ENCODE results near the gene TMX2.
"Not testable (repeated sequence)": the region's sequence is repeated elsewhere in the genome, so short reads cannot be mapped to it uniquely, and the experiment has no call there.

Gene TMX2, protein sequence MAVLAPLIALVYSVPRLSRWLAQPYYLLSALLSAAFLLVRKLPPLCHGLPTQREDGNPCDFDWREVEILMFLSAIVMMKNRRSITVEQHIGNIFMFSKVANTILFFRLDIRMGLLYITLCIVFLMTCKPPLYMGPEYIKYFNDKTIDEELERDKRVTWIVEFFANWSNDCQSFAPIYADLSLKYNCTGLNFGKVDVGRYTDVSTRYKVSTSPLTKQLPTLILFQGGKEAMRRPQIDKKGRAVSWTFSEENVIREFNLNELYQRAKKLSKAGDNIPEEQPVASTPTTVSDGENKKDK

DNA sequence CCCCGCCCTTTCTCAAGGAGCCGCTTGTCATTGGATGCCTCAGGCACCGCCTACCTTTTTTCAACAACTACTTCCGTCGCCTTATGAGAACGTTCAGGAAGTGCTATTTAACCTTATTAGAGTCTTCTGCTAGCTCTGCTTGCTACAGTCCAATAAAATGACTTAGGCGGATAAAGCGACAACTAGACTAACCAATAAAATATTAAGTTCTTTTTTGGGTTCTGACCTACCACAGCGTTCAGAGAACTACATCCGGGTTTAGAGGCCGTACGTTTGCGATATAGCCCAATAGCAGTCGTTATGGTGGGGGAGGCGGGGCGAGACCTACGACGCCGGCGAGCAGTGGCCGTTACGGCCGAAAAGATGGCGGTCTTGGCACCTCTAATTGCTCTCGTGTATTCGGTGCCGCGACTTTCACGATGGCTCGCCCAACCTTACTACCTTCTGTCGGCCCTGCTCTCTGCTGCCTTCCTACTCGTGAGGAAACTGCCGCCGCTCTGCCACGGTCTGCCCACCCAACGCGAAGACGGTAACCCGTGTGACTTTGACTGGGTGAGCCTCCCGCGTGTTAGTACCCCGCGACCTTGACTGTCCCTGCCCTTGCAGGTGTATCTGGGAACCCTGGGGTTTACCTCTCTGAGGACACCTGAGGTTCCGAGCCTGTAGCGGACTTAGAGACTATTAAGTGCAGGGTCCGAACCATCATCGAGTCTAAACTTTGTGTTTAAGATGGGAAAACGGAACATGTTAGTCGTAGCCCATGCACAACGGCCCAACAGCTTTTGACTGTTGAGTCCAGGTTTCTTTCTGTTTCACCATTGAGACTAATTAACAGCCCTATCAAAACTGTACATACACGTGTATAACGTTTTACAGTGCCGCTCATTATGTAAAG is at the start of gene TMX2:
Gene TMX2 (plus strand): TSS at position 338 of the 895 bp plus-strand sequence. CDS start 26 bp downstream, at position 364.
- peak; percentile 100 for DNase-seq (ENCODE audit: low read depth)

DNA sequence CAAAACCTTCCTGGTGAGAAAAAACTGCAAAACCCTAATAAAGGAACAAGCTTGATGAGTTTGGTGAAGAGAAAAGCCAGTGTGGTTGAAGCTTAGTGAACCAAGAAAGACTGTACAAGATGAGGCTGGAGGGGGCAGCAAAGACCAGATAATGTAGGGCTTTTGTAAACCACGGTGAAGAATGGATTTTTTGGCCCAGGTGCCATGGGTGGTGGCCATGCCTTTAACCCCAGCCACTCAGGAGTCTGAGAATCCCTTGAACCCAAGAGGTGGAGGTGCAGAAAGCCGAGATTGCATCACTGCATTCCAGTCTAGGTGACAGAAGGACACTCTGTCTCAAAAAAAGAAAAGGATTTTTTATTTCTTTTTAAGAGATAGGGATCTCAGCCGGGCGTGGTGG is 49.5 kb upstream of the TMX2 start:
- no peak for DNase-seq (ENCODE audit: low read depth)

DNA sequence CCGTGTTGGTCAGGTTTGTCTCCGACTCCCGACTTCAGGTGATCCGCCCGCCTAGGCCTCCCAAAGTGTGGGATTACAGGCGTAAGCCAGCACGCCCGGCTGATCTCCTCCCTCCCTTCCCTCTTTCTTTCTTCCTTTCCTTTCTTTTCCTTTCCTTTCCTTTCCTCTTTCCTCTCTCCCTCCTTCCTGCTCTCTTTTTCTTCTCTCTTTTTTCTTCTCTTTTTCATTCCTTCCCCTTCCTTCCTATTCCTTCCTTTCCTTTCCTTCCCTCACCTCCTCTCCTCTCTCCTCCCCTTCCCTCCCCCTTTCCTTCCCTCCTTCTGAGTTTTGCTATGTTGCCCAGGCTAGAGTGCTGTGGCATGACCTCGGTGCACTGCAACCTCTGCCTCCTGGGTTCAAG is 48.4 kb upstream of the TMX2 start:
- DNase-seq (ENCODE audit: low read depth) = no peak

DNA sequence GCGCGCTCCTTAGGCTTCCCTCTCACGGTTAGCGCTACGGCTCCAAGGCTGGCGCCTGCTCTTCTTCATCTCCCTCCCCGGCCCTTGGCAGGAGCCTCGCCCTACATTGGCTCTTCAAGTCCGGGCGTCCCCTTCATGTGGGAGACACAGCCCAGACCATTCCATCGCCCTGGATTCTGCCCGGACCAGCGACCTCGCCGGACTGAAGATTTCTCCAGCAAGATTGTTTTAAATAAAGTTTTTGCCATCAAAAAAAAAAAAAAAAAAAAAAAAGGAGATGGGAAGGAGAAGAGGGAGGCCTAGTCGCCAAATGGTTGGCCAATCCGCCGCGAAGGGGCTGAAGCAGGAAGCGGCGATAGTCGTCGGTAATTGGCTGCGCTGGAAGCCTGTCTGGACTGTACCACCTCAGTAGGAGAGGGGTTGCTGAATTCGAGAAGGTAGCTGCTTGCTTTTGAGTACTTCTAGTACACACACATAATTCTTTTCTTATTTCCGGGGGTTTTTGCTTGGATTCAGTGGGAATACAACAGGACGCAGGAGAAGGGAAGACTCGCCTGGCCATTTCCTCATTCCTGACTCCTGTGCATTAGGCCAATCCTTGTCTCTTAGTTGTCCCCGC is 45.2 kb upstream of the TMX2 start:
- DNase-seq (ENCODE audit: low read depth) = peak; percentile 99

DNA sequence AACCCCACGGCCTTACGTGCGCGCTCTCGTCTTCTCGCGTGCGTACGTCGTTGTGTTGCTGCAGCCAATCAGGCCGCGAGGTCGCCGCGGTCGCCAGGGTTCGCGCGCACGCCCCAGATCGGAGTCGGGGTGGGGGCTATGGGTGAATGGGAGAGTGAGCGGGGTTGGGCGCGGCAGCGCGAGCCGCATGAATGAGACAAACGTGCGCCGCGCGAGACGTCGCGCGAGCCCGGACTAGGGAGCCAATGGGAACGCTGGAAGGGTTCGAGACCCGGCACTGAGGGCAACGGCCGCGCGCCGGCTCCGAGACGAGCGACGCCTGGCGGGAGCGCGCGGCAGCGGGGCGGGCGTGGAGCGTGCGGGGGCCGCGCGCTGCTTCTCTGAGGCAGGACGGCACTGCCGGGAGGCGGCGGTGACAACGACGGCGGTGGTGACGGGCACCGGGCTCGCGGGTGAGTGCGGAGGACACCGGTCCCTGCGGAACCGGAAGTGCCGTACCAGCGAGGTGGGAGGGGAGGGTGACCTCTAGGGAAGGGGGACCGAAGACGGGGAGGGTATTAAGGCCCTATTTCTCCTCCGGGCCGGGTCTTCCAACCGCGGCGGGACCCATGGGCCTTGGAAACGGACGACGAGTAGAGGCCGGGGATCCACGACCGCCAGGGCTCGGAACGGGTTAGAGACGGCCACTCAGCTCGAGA is 44.5 kb upstream of the TMX2 start, which contains the start of gene ZDHHC5:
Gene ZDHHC5 (plus strand): TSS at position 379 of the 698 bp plus-strand sequence. CDS start 4,977 bp downstream, outside the sequence.
- DNase-seq (ENCODE audit: low read depth) = peak; percentile 100

DNA sequence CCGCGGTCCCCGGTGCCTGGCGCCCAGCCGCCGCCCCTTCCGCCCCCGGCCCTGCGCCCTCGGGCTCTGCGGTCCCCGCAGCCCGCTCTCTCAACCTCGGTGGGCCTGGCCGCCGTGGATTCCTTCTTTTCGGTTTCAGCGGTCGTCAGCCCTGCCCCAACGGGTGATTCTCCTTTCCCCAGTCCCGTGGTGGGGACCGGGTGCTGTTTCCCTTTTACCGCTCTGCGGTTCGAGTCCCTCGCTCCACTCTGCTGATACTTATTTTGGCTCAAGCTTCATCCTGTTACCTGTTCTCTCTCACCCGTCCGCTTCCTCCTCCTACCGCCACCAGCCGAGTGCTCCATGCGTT is 44.0 kb upstream of the TMX2 start:
- no peak for DNase-seq (ENCODE audit: low read depth)

DNA sequence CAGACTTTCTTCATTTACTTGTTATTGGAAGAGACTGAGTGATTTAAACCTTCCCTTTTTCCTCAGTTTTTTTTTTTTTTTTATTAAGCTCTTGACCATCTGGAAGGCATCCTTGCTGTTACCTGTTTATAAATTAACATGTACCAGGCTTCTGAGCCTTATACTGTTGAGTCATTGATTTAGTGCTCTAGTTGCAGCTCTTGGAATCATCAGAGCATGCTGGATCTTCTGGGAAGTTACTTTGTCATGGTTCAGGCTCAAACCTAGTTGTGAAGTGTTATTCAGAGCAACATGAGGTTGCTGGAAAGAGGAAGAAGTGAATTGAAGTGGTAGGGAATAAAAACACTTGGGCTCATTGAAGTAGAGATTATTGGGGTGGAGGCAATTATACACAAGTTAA is 38.1 kb upstream of the TMX2 start:
- no peak for DNase-seq (ENCODE audit: low read depth)

DNA sequence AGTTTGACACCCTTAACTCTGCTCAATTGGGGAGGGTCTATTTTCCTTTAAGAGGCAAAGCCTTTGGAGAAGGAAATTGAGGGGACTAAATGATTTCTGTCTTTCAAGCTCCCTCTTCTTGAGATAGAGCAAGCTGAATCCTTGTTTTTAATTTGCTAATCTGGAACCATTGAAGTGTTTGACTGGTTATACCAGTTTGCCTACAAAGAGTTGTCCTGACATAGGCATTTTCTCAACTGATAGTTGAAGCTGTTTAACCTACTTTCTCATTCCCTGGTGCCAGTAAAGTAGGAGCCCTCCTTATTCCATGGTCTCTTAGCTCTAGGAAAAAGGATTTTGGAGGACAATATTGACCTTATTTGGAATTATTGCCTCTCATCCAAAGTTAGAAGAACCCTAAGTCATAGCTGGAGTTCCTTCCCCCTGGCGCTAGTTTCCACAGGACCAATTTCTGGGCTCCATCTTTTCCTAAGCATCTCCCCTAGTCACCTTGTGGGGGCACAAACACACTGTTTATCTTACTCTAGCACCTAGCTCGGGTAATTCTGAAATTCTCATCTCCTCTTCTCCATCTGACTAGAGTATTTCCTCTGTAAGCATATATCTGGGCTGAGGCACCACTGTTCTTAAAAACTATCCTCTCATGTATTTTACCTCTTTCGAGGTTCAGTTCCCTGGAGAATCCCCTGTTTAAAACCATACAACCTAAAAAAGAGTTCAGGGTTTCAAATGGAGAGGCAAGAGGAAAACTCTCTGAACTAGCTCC is 37.0 kb upstream of the TMX2 start:
- DNase-seq (ENCODE audit: low read depth) = no peak

DNA sequence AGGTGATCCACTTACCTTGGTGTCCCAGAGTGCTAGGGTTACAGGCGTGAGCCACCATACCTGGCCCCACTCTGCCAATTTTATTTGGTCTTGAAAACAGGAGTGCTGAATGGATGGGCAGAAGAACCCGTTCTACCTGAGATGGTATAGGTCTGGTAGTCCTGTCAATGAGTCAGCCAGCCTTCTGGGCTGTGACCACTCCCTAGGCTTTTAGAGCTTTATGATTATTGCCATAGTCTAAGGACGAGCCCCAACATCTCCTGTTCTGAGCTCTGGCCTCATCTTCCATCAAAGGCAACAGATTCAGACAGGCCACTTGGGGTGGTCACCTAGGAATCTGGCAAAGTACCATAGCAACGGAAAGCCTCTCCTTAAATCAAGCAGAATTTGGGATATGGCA is 33.0 kb upstream of the TMX2 start:
- no peak for DNase-seq (ENCODE audit: low read depth)

DNA sequence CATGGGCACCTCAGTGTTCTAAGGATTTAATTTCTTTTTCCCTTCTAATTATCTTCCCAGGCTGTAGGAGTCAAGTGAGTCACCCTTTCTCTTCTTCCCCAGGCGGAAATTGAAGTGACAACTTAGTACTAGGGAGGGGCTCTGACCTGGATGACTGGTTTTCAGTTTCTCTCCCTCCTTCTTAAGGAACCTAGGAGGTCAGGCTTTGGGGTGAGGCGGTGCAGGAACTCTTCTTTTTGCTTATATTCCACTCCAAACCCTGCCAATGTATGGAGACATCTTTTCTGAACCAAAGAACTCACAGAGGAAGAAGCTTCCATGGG is 31.9 kb upstream of the TMX2 start:
- peak; percentile 56 for DNase-seq (ENCODE audit: low read depth)

DNA sequence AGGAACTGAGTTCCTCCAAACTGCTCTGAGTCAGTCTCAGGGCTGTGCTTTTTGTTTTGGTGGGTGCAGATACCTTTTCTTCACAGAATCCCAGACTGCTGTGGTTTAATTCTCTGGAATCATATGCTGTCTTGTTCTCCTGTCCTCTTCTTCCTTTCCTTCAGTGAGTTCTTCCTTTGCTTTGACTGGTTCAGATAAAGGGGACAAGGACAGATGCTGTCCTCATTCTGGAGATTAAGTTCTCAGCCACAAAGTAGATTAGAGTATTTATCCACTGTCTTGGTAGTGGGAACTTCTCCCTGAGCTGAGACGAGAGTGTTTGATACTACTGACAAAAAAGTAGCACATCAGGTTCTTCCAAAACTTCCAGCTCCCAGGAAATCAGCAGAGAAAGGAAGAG is 31.2 kb upstream of the TMX2 start:
- DNase-seq (ENCODE audit: low read depth) = no peak

DNA sequence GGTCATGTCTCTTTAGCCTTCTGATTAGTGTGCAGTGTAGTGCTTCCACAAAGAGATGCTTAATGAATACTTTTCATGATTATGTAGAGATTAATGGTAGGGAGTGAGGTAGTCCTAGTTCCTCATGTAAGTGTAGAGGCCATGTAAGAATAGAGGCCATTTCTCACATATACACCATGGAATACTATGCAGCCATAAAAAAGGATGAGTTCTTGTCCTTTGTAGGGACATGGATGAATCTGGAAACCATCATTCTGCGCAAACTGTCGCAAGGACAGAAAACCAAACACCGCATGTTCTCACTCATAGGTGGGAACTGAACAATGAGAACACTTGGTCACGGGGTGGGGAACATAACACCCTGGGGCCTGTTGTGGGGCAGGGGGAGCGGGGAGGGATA is 21.9 kb upstream of the TMX2 start:
- DNase-seq (ENCODE audit: low read depth) = not testable (repeated sequence)

DNA sequence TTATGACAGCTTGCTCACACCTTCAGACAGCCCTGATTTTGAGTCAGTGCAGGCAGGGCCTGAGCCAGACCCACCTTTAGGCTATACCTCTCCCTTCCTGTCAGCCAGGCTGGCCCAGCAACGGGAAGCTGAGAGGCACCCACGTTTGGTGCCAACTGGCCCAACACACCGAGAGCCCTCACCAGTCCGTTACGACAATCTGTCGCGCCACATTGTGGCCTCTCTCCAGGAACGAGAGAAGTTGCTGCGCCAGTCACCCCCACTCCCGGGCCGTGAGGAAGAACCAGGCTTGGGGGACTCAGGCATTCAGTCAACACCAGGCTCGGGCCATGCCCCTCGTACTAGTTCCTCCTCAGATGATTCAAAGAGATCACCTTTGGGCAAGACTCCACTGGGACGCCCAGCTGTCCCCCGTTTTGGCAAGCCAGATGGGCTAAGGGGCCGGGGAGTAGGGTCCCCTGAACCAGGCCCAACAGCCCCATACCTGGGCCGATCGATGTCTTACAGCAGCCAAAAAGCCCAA is 13.5 kb upstream of the TMX2 start:
- DNase-seq (ENCODE audit: low read depth) = no peak

DNA sequence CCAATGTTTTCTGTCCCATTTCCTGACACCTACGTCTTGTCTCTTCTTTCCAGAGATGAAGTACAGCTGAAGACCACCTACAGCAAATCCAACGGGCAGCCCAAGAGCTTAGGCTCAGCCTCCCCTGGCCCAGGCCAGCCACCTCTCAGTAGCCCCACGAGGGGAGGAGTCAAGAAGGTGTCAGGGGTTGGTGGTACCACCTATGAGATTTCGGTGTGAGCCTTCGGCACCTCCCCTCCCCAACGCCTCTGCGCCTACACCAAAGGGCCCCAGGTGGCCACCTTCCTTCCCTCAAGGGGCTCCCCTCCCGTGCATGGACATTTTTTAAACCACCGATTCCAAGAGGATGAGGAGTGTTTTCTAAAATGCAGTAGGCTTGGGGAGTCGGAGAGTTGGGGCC is 12.6 kb upstream of the TMX2 start:
- no peak for DNase-seq (ENCODE audit: low read depth)

DNA sequence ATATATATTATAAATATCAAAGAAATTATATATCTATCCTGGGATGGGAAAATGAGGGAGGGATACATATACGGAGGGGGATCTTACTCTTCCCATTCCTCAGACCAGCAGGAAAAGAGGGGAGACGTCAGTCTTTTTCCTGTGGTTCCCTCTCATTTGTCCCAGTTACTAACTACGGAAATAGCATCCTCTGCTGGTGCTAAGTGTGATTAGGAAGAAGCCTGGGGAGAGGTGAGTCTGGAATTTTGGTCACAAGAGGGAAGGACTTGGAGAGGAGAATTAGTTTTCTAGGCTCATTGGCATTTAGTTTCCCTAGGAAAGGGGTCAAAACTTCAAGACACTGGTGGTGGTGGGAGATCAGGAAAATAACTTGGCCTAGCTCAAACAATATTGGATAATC is 12.0 kb upstream of the TMX2 start:
- no peak for DNase-seq (ENCODE audit: low read depth)

DNA sequence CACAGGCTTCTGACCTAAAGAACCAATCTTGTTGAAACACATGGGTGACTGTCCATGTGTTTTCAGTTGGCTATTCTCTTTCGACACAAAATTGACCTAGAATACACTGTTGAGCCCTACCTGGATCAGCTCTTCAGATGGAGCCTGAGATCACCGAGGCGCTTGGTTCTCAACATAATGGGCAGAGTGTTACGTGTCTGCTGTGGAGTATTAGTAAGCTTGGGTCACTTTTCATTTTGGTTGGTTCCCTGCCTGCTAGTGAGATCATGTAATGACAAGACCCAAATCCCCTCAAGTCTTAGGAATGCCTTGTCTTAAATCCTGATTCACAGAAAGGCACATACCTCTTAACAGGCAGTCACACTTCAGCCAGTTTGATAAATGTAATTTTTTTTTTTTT is 9.1 kb upstream of the TMX2 start:
- DNase-seq (ENCODE audit: low read depth) = no peak

DNA sequence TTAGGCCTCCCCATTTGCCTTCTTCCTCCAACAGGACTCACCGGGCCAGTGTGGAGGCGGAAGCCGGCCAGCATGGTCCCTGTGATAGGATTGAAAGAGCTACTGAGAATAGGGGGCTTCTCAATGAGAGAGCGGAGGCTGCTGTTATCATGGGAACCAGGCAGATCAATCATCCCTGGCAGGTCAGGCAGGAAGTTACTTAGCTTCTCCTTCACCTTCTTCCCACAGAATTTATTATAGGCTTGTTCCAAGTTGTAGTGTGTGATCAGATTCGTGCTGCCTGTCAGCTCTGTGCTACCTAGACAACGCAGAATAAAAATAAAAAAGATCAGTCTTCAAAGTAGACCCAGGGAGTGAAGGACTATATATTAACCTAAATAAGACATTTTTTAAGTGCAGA is 7.5 kb upstream of the TMX2 start:
- DNase-seq (ENCODE audit: low read depth) = no peak

DNA sequence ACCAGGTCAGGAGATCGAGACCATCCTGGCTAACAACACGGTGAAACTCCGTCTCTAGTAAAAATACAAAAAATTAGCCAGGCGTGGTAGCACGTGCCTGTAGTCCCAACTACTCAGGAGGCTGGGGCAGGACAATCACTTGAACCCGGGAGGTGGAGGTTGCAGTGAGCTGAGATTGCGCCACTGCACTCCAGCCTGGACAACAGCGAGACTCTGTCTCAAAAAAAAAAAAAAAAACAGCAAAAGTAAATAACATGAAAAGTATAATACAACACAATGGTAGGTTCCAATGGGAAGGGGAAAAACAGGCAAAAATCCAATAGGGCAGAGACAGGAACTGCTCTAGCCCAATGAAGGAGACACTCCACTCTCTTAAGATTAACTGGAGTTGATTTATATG is 7.0 kb upstream of the TMX2 start:
- DNase-seq (ENCODE audit: low read depth) = not testable (repeated sequence)

DNA sequence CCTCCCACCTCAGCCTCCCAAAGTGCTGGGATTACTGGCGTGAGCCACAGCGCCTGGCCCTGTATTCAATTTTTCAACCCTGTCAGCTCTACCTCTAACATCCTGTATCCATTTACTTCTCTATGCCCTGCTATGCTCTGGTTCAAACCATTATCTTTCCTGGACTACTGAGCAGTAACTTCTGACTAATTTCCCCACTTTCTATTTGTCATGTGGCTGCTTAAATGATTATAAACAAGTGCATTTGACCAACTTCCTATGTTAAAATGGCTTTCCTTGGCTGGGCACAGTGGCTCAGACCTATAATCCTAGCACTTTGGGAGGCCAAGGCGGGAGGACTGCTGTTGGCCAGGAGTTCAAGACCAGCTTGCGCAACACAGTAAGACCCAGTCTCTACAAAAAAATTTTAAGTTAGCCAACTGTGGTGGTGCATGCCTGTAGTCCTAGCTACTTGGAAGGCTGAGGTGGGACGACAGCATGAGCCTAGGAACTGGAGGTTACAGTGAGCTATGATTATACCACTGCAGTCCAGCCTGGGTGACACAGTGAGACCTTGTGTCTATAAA is 2.5 kb upstream of the TMX2 start:
- no peak for DNase-seq (ENCODE audit: low read depth)

DNA sequence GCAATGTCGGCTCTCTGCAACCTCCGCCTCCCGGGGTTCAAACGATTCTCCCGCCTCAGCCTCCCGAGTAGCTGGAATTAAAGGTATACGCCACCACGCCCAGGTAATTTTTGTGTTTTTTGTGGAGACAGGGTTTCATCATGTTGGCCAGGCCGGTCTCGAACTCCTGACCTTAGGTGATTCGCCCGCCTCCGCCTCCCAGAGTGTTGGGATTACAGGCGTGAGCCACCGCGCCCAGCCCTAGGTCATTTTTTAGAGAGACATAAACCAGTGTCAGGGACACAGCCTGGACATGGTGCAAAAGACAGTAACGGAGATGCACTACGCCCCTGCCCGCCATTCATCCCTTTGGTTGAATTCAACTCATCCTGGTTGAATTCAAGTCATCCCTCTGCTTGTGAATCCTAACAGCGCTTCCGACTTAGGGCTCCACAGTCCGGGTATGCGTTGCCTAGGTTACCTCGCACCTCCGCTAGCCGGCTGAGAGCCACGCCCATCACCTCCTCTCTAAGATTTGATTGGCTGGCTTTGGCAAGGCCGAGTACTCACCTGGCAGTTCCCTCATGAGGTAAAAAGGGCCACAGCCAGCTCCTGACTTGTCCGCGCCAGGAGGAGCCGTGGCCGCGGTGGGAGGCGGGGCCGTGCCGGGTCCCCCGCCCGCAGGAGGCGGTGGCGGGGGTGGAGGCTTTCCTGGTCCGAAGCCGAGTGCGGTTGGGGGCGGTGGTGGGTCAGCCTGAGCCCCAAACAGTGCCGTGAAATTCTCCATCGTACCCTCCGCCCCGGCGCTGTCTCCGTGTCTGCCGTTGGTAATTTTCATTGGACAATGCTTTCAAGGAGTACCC is 758 bp upstream of the TMX2 start, which contains the start of gene MED19:
Gene MED19 (minus strand): TSS at position 802 of the 842 bp plus-strand sequence. CDS start 36 bp downstream, at position 766.
- peak; percentile 80 for DNase-seq (ENCODE audit: low read depth)
